Pons (tissue), 1 donor: ENCODE results near the gene ZNF423.
"Not testable (repeated sequence)": the region's sequence is repeated elsewhere in the genome, so short reads cannot be mapped to it uniquely, and the experiment has no call there.

Experiments used
- DNase-seq: peaks from one replicate; pipeline ENCODE4 v3.0.0-alpha.2; 2016; ENCODE audit warnings: low spot score

ZNF423 gene

GRCh38 chr16:49696414-49697101, 159.4 kb downstream of the ZNF423 start:
- no peak for DNase-seq

DNA sequence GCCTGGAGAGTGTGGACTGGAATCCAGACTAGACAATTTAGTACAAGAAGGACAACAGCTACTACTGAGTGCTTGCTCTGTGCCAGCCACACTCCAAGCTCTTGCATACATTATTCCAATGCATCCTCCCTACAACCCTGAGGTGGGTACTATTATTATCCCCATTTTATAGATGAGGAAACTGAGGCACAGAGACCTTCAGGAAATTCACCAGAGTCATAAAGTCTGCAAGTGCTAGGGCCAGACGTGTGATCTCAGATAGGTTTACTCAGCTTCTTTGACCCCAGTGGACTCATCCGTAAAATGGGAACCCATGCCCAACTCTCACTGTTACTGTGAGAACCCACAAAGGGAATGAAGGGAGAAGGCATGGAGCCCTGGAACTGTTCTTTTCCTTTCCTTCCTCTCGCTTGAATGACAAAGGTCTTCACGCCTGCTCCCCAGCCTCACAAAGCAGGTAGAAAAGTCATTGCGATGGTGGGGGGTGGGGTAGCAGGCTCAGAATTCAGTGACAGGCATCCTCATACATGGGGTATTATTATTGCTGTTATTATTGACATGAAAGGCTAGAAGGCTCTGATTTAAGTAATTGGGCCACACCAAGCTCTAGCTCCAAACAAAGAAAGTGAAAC, 160.0 kb downstream of the ZNF423 start:
- no peak for DNase-seq

DNA sequence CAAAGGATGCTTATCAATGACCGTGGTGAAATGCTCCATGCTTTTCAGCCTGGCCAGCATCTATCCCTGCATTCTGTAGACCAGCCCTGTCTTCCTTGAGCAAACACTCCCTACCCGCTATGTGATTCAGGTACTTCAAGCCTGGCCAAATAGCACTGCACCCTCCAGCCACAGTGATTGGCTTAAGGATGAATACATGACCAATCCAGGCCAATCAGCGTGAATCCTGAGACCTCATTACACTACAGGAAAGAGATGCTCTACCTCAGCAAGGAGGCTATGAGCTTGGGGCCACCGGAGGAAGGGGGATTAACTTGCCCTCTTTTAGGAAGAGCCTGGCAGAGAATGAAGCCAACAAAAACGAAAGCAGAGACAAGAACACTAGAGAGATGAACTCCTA, 162.5 kb downstream of the ZNF423 start:
- no peak for DNase-seq

- DNase-seq: no peak
Observed at GRCh38 chr16:49690778-49691177, 165.1 kb downstream of the ZNF423 start.

GRCh38 chr16:49688036-49688697, 167.7 kb downstream of the ZNF423 start:
- DNase-seq: no peak

DNA sequence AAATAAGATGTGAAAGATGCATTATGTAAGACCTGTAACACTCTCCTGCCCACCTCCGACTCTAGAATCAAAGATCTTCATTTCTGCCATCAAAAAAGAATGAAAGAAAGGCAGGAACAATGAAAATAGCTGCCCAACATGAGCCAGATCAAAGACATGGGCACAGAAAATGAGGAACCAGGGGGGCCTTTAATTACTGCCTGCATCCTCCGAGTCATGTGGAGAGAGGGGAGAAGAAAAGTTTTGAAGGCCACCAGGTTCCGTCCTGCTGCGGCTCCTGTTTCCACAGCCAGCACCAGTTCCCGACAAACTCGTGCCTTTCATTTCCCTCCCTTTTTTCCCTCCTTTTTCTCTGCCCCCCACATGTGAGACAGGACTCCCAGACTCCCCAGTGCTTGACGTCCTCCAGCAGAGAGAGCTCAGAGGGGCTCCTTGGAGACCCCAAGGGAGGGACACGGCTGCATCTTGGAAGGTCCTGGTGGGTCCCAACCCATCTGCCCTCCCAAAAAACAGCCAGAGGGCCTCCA, 168.4 kb downstream of the ZNF423 start:
- no peak for DNase-seq

- no peak for DNase-seq
Observed at GRCh38 chr16:49684696-49685095, 171.2 kb downstream of the ZNF423 start.

DNA sequence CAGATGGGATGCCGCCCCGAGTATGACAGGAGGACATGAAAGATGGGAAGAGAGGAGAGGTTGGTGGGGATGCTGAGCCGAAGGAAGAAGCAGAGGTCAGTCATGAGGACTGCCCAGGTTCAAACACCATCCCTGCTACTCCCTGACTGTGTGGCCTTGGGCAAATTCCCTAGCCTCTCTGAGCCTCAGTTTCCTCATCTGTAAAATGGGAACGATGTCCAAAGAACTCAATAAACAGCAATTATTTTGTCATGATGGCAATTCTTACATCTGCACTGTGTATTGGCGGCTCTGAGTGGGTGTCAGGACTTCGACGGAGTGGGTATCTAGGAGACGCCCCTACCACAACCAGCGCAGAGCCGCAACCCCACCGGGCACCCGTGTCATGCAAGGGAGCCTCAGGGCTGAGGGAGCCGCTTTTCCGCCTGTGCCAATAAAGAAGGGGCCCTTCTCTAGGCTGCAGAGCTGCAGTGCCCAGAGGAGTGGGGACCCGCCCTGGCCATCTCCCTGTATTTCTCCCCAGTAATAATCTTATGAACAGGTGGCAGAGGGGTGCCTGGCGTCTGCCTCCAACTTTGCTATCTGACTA, 173.2 kb downstream of the ZNF423 start:
- DNase-seq: no peak

- DNase-seq: no peak
Observed at GRCh38 chr16:49681217-49681883, 174.6 kb downstream of the ZNF423 start.

DNA sequence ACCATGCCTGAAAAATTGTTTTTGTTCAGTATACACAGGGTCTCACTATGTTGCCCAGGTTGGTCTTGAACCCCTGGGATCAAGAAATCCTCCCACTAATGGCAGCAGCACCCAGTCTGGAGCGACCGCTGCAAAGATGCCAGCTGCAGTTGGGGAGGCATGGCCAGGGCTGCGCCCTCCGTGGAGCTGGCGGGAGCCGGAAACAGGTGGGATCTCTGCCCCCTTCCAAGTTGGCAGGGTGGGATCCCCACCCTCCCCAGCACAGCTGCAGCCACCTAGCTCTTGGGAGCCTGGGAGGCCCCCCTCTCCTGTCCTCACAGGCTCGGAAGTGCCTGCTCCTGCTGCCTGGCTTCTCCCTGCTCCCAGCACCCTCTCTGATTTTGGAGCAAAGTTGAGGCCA, 176.8 kb downstream of the ZNF423 start:
- no peak for DNase-seq

GRCh38 chr16:49677661-49678060, 178.3 kb downstream of the ZNF423 start:
- not testable (repeated sequence) for DNase-seq

DNA sequence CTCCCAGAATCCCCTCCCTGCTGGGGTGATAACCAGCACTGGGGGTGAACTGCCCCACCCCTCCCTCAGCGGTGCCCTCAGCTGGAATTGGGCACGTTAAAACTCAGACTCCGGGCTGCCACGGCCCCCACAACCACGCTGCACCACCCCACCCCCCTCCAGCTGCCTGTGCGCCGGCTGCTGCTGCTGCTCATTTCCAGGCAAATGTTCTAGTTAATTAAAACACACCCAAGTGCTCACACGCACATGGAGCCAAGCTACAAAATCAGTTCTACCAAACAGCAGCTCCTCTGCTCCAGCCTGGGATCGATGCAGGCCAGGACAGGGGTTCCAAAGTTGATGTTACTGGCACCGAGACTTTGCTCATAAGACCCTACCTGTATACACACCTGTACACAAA, 180.5 kb downstream of the ZNF423 start:
- DNase-seq: no peak

DNA sequence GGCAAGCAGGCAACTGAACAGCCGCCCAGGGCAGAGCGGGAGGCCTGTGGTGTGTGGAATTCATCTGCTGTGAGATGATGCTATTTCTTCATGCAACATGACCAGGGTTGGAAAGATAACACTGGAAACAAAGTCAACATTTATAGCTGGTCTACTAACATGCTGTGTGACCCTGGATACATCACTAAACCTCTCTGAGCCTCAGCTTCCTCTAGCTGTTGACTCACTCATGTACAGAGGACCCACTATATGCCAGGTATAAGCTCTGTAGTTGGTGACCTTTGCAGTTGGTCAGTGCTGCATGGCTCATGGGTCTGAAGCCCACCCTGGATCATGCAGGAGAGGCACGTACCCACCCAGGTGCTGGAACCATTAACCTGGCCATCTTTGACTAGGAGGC, 180.9 kb downstream of the ZNF423 start:
- no peak for DNase-seq

- DNase-seq: no peak
Observed at GRCh38 chr16:49674351-49674851, 181.5 kb downstream of the ZNF423 start.

DNA sequence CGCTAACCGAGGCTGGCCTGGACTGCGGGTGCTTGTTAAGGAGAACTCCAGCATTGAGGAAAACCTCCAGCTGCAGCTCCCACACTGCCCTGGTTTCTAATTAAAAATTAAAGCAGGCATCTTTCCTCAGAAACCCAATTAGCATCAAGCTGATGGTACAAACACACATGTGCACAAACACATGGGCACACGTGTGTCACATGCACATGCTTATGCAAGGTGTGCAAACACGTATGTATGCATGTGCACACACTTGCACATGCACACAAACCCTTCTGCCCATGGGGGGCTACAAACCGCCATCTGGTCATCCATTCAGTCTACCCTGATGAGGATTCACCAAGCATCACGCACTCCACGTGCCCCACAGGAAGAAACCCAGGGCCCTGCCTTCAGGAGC, 182.5 kb downstream of the ZNF423 start:
- DNase-seq: no peak

GRCh38 chr16:49672753-49673152, 183.2 kb downstream of the ZNF423 start:
- no peak for DNase-seq

DNA sequence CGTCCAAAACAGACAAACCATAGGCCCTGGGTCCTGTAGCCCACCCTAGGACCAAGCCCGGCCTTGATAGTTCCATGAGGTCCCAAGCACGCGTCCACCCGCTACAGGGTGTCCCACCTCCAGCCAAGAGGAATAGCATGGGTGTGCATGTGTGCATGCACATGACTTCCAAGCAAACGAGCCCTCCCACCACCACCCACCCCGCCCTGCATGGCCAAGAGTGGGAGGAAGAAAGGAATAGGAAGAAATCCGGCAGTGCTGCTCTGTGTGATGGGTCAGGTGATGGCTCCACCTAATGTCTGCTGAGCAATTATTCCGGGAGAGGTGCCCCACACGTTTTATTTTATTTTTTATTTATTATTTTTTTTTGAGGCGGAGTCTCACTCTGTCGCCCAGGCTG, 184.6 kb downstream of the ZNF423 start:
- DNase-seq: no peak

DNA sequence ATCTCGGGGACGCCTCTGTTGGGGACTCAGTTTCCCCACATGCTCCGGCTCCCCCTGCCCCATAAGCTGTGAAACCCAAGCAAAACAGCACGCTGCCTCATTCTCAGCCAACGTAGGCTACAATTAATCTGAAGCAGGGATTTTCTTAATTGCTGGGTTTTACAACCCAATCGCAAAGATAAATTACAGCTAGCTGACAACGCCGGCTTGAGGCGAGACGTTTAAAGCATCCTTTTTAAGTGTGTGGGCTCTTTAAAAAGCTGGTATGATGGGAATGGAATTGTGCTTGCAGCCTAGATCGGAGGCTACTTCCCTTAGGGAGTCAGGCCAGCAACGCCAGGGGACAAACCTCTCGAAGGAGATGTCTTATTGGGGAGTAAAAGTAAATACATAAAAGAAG, 185.3 kb downstream of the ZNF423 start:
- DNase-seq: no peak

DNA sequence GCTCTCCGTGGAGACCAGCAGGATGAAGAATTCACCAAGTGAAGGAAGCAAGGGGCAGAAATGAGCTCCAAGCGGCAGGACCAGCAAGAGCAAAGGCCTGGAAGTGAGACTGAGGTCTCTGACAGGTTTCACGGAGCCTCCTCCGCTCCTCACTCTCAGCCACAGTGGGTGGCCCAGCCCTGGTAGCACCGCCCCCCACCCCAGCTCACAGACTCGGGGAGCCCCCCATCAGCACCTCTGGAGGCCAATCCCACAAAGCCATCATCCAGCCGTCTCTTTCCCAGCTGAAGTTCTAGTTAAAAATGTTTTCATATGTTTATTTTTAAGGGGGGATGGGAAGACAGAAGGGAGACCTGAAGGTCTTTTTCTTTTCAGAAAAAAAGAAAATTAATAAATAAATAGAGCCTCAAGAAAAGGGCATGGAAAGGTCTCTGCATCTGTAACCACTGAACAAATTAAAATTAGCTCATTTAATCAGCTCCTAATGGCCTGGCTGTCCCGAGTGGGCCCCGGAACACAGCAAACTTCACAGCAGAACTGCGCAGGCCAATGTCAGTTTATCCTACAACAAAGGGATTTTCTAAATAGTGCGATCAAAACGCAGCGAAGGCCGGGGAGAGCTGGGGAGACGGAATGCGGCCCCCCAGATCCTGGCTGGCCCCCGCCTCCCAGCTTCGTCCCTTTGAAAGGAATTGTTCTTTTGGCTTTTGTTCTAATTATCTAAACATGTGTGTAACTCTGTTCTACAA, 190.3 kb downstream of the ZNF423 start:
- no peak for DNase-seq

DNA sequence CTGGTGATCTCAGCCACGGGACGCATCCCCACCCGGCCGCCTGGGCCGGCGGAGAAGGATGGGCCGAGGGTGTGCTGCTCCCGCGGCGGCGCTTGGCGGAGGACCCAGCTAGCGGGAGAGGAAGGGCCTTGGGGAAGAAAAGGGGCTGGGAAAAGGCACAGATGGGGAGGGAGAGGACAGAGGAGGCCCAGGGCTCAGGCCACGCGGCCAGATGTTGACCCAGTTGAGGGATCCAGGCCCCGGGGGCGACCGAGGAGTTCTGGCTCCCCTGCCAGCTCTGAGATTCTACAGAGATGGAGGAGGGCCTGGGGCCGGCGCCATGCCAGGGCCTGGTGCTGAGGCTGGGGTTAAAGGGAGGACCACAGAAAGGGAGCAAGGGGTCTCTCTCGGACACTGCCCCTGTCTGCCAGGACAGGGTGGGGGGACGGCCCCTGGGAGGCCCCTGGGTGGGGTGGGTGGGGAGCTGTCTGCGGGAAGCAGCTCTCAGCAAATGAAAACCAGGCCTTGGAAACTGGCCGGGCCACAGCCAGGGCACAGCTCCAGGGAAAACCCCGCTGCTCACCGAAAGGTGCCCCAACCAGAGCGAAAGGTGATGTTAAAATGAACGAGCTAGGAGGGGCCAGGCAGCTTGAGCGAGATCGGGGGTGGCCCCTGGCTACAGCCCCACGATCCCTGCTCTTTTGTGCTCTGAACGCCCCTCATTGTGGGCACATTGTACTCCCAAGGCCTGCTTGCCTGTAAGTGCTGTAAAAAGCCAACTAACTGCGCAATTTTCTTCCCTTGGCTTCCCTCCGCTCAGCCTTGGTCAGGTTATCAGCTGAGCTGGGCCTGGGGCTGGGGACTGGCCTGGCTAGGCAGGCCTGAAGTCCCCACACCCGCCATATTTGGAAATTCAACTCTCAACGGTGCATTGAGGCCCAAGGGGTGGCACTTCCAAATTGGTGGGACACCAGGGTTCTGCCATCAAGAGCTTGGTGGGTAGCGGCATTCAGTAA, 191.4 kb downstream of the ZNF423 start:
- DNase-seq: no peak
